Measurements from ENCODE around the gene UNC93B1.

Gene UNC93B1

GRCh38 chr11:68032997-68033707, 29.3 kb upstream of the UNC93B1 start:
- TF ChIP-seq CTCF (conservative IDR thresholded peaks at IDR 0.05; ENCODE audit: low read depth, low read length), result no peak
- DNase-seq (ENCODE audit: low read depth), result no peak
- no peak overlapping the region for H3K4me3 ChIP-seq (ENCODE audit: low read length)

GRCh38 chr11:68032003-68032402, 28.1 kb upstream of the UNC93B1 start:
- no peak for TF ChIP-seq CTCF (conservative IDR thresholded peaks at IDR 0.05; ENCODE audit: low read depth, low read length)
- no peak overlapping the region for H3K4me3 ChIP-seq (ENCODE audit: low read length)
- DNase-seq (ENCODE audit: low read depth), result no peak

GRCh38 chr11:68031144-68031464, 27.2 kb upstream of the UNC93B1 start:
- peak overlapping the region; percentile 88 for H3K4me3 ChIP-seq (ENCODE audit: low read length)
- DNase-seq (ENCODE audit: low read depth), result no peak
- TF ChIP-seq CTCF (conservative IDR thresholded peaks at IDR 0.05; ENCODE audit: low read depth, low read length), result no peak

GRCh38 chr11:68030318-68031143, 26.6 kb upstream of the UNC93B1 start, which contains the start of gene NDUFS8:
Gene NDUFS8, plus strand, starts transcription at chr11:68030681. Its CDS starts 1,471 bp downstream, at chr11:68032152.
- H3K4me3 ChIP-seq (ENCODE audit: low read length), result peak within 1 kb of the TSS; percentile 88
- DNase-seq (ENCODE audit: low read depth), result peak; percentile 97
- no peak for TF ChIP-seq CTCF (conservative IDR thresholded peaks at IDR 0.05; ENCODE audit: low read depth, low read length)

GRCh38 chr11:68028802-68029545, 25.1 kb upstream of the UNC93B1 start:
- no peak for DNase-seq (ENCODE audit: low read depth)
- no peak for TF ChIP-seq CTCF (conservative IDR thresholded peaks at IDR 0.05; ENCODE audit: low read depth, low read length)
- H3K4me3 ChIP-seq (ENCODE audit: low read length), result no peak overlapping the region

- TF ChIP-seq CTCF (conservative IDR thresholded peaks at IDR 0.05; ENCODE audit: low read depth, low read length), result no peak
- H3K4me3 ChIP-seq (ENCODE audit: low read length), result no peak overlapping the region
- DNase-seq (ENCODE audit: low read depth), result no peak
These were observed 23.8 kb upstream of the UNC93B1 start for GRCh38 chr11:68027667-68028066.

All from retinal pigment epithelial cell (primary cell).